Measurements from ENCODE around the gene YEATS4. TPM values are rescaled to one million over a fixed set of nuclear protein-coding genes. Genes with fewer than 3 reads are reported as not detected.

Gene YEATS4
- total and polyA plus RNA-seq, 8 donors = 6.0 to 15.6 (median 10.6) TPM

GRCh38 chr12:69337311-69338090, 22.0 kb upstream of the YEATS4 start:
- DNase-seq = peak in 1 of 6 donors; percentile 46
- TF ChIP-seq, protein P1, sequence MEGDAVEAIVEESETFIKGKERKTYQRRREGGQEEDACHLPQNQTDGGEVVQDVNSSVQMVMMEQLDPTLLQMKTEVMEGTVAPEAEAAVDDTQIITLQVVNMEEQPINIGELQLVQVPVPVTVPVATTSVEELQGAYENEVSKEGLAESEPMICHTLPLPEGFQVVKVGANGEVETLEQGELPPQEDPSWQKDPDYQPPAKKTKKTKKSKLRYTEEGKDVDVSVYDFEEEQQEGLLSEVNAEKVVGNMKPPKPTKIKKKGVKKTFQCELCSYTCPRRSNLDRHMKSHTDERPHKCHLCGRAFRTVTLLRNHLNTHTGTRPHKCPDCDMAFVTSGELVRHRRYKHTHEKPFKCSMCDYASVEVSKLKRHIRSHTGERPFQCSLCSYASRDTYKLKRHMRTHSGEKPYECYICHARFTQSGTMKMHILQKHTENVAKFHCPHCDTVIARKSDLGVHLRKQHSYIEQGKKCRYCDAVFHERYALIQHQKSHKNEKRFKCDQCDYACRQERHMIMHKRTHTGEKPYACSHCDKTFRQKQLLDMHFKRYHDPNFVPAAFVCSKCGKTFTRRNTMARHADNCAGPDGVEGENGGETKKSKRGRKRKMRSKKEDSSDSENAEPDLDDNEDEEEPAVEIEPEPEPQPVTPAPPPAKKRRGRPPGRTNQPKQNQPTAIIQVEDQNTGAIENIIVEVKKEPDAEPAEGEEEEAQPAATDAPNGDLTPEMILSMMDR (IDR thresholded peaks at IDR 0.05) = no peak
- WGBS, 2 donors = 75 to 83% methylated on average over 2 of the region's 2 CpGs
- no peak for FAIRE-seq
- Histone ChIP-seq H3K4me3 (no peak overlapping the region), H3K27ac (peak overlapping the region in 2 of 4 donors; percentile 79 to 93), H3K4me1 (peaks cover 48 to 73% (median 70%) of the 10 kb centered on the region in 3 donors), H3K27me3 (no peaks in the 10 kb centered on the region), H3K36me3 (no peaks in the 10 kb centered on the region), H3K9me3 (no peaks in the 10 kb centered on the region)
- ATAC-seq = peak in 2 of 4 donors; percentile 10 to 19
- intact Hi-C loops (cut with DNase I) = no loop called here

GRCh38 chr12:69338120-69338859, 21.3 kb upstream of the YEATS4 start:
- H3K36me3 ChIP-seq = no peaks in the 10 kb centered on the region
- no peak for FAIRE-seq
- H3K4me3 ChIP-seq = no peak overlapping the region
- DNase-seq = no peak
- TF ChIP-seq, protein P1 (IDR thresholded peaks at IDR 0.05) = no peak
- H3K4me1 ChIP-seq = peaks cover 53 to 75% (median 74%) of the 10 kb centered on the region in 3 donors
- H3K9me3 ChIP-seq = no peaks in the 10 kb centered on the region
- 64% methylated on average over 3 of the region's 3 CpGs for whole genome bisulfite sequencing, 2 donors
- intact Hi-C loops (cut with DNase I) = no loop called here
- no peaks in the 10 kb centered on the region for H3K27me3 ChIP-seq
- peak overlapping the region in 2 of 4 donors; percentile 79 to 93 for H3K27ac ChIP-seq
- peak in 2 of 4 donors; percentile 5 to 17 for ATAC-seq

DNA sequence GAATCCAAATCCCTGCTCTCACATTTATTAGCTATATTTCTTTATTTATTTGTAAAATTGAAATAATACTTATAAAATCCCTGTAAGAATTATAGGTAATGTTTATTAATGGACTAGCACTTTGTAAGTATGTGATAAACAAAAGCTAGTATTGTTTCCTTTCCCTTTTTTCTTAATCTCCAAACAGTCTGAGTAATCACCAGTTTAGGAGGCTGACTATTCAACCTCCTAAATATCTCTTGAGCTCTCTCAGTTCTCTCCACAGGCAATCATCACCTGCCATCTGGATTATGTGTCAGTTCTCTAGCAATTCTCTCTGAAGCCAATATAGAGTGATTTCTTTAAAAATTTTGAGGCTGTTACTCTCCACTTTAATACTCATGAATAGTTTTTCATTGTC, 20.6 kb upstream of the YEATS4 start:
- DNase-seq = no peak
- H3K9me3 ChIP-seq = no peaks in the 10 kb centered on the region
- no peaks in the 10 kb centered on the region for H3K36me3 ChIP-seq
- intact Hi-C loops (cut with DNase I) = no loop called here
- H3K27me3 ChIP-seq = no peaks in the 10 kb centered on the region
- TF ChIP-seq, protein P1 (IDR thresholded peaks at IDR 0.05) = no peak
- H3K4me1 ChIP-seq = peaks cover 52 to 75% (median 74%) of the 10 kb centered on the region in 3 donors
- H3K27ac ChIP-seq = peak overlapping the region in 3 of 4 donors; percentile 66 to 93 (median 79)
- no peak overlapping the region for H3K4me3 ChIP-seq
- ATAC-seq = no peak
- FAIRE-seq = no peak

DNA sequence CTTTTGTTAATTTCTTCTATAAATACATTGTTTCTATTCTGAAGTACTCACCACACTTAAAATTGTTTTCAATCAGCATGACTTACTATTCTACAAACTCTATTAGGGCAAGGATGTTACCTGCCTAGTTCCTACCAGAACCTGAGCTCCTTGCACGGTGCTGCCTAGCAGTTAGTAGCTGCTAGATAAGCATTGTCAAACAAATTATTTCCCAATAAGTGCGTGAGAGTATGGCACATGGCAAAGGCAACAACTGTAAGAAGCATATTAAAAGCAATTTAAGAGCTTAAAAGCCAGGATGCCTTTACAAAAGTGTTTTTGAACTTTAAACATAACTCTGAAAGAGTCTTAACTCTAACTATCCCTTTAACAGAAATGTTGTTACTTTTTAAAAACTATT, 19.5 kb upstream of the YEATS4 start:
- no peaks in the 10 kb centered on the region for H3K9me3 ChIP-seq
- peak; percentile 68 to 85 (median 78) for ATAC-seq
- H3K27me3 ChIP-seq = no peaks in the 10 kb centered on the region
- WGBS, 2 donors = 18 to 25% methylated on average over 2 of the region's 2 CpGs
- no peaks in the 10 kb centered on the region for H3K36me3 ChIP-seq
- intact Hi-C loops (cut with DNase I) = no loop called here
- TF ChIP-seq, protein P1 (IDR thresholded peaks at IDR 0.05) = no peak
- FAIRE-seq = no peak
- H3K4me1 ChIP-seq = peaks cover 63 to 80% (median 79%) of the 10 kb centered on the region in 3 donors
- peak in 3 of 6 donors; percentile 35 to 54 (median 49) for DNase-seq
- H3K27ac ChIP-seq = peak overlapping the region; percentile 29 to 93 (median 72)
- no peak overlapping the region for H3K4me3 ChIP-seq
